Endothelial cell of umbilical vein (primary cell): ENCODE results near the gene FURIN. TPM values are rescaled to one million over a fixed set of nuclear protein-coding genes. Genes with fewer than 3 reads are reported as not detected.

Experiments
- BruUV-seq: library from RNA; stranded (reverse); fragments of 400-500 nt; replicated peaks from 2 replicates; lab custom pipeline; 2021; lab: Mats Ljungman, UMichigan
- CTCF ChIA-PET: fragments of 300-600, 350-600 bp; sonication (Branson Sonifier 250); formaldehyde crosslinking; loops from one replicate; lab custom pipeline; 2021; ENCODE audit warnings: antibody characterized with exemption, inconsistent platforms; lab: Charles Lee
- POLR2A ChIA-PET: fragments of 300-600, 350-600 bp; sonication (Branson Sonifier 250); formaldehyde crosslinking; loops from one replicate; lab custom pipeline; 2021; ENCODE audit warnings: antibody characterized with exemption, inconsistent platforms; lab: Charles Lee
- DNase-seq: peaks from one replicate; pipeline ENCODE4 v3.0.0-alpha.2; 2011; ENCODE audit warnings: low read depth, low spot score
- FAIRE-seq: peaks from 2 replicates; lab custom pipeline; 2011; peaks lifted over from hg19 to GRCh38; lab: Jason Lieb, UNC
- H2AFZ ChIP-seq: 2 replicates; pipeline ENCODE4 v1.6.0; 2012; ENCODE audit warnings: low read depth, low read length, control low read depth, inconsistent platforms
- H3K27ac ChIP-seq: 2 replicates; pipeline ENCODE4 v1.5.1; 2011; ENCODE audit warnings: low read depth, mild to moderate bottlenecking, control low read depth, low read length, moderate library complexity; ENCODE audit not compliant: insufficient read depth
- H3K27me3 ChIP-seq, 2 experiments: 2 replicates each; pipeline versions ENCODE4 v1.6.0 to v1.6.1; 2011; ENCODE audit warnings: low read length in 2 of 2, mixed read lengths in 1 of 2; ENCODE audit not compliant: control insufficient read depth in 2 of 2, insufficient read depth in 2 of 2
- H3K36me3 ChIP-seq, 2 experiments: 2 replicates in 1 of 2; 3 replicates in 1 of 2; pipeline ENCODE4 v1.5.1; 2011; ENCODE audit warnings: low read length in 2 of 2, mild to moderate bottlenecking in 1 of 2, moderate library complexity in 1 of 2; ENCODE audit not compliant: control insufficient read depth in 2 of 2, insufficient read depth in 2 of 2; ENCODE audit errors: extremely low read depth in 1 of 2
- H3K4me1 ChIP-seq: 3 replicates; pipeline ENCODE4 v1.5.1; 2011; ENCODE audit warnings: mild to moderate bottlenecking, low read length; ENCODE audit not compliant: control insufficient read depth, insufficient read depth; ENCODE audit errors: extremely low read depth
- H3K4me2 ChIP-seq: 2 replicates; pipeline ENCODE4 v1.6.1; 2011; ENCODE audit warnings: low read length, control low read depth, mixed read lengths; ENCODE audit not compliant: insufficient read depth
- H3K4me3 ChIP-seq, 3 experiments: fragments of 200-600 bp in 1 of 3; sonication (generic), shearing (Covaris generic) in 1 of 3; replicated peaks in 1 of 3; 2 replicates each; pipeline ENCODE4 v1.5.1; 2011 to 2016; ENCODE audit warnings: control low read depth in 3 of 3, low read length in 3 of 3, mild to moderate bottlenecking in 2 of 3, inconsistent platforms in 1 of 3, low read depth in 1 of 3, moderate library complexity in 1 of 3; ENCODE audit not compliant: insufficient read depth in 1 of 3
- H3K79me2 ChIP-seq: 2 replicates; pipeline ENCODE4 v1.6.0; 2012; ENCODE audit warnings: low read length, inconsistent platforms; ENCODE audit not compliant: control insufficient read depth, insufficient read depth
- H3K9ac ChIP-seq: replicated peaks from 2 replicates; pipeline ENCODE3; 2011; ENCODE audit warnings: low read length, control low read depth; ENCODE audit not compliant: insufficient read depth; ENCODE audit errors: extremely low read depth
- H3K9me1 ChIP-seq: replicated peaks from 3 replicates; pipeline ENCODE4 v1.6.0; 2011; ENCODE audit warnings: mild to moderate bottlenecking, low read length; ENCODE audit not compliant: control insufficient read depth, insufficient read depth; ENCODE audit errors: extremely low read depth
- H3K9me3 ChIP-seq: replicated peaks from 2 replicates; pipeline ENCODE4 v1.5.1; 2012; ENCODE audit warnings: low read length, inconsistent platforms; ENCODE audit not compliant: control insufficient read depth, insufficient read depth
- H4K20me1 ChIP-seq: replicated peaks from 2 replicates; pipeline ENCODE3; 2011; ENCODE audit warnings: mild to moderate bottlenecking, low read length; ENCODE audit not compliant: control insufficient read depth, insufficient read depth; ENCODE audit errors: extremely low read depth
- EZH2 ChIP-seq: IDR thresholded peaks from 2 replicates; pipeline ENCODE4 v1.6.1; 2012; ENCODE audit warnings: borderline replicate concordance, low read depth, mild to moderate bottlenecking, moderate library complexity, low read length, inconsistent platforms; ENCODE audit not compliant: severe bottlenecking
- FOS ChIP-seq: IDR thresholded peaks from 2 replicates; pipeline ENCODE4 v1.6.1; 2011; ENCODE audit warnings: mild to moderate bottlenecking, low read length, moderate library complexity, borderline replicate concordance; ENCODE audit not compliant: insufficient read depth
- GATA2 ChIP-seq: IDR thresholded peaks from 2 replicates; pipeline ENCODE4 v1.7.0; 2011; ENCODE audit warnings: low read depth, mild to moderate bottlenecking, moderate library complexity, mixed read lengths, low read length; ENCODE audit not compliant: insufficient read length, insufficient read depth
- JUN ChIP-seq: IDR thresholded peaks from 2 replicates; pipeline ENCODE4 v1.6.1; 2011; ENCODE audit warnings: borderline replicate concordance, low read depth; ENCODE audit not compliant: insufficient read length, insufficient read depth
- MAX ChIP-seq: IDR thresholded peaks from 2 replicates; pipeline ENCODE4 v1.6.1; 2011; ENCODE audit not compliant: insufficient read depth, insufficient read length
- MYC ChIP-seq: IDR thresholded peaks from one replicate; pipeline ENCODE4 v1.6.1; 2011; ENCODE audit warnings: mild to moderate bottlenecking, low read depth, low read length
- POLR2A ChIP-seq: IDR thresholded peaks from 2 replicates; pipeline ENCODE4 v1.6.1; 2012; ENCODE audit warnings: low read depth, mild to moderate bottlenecking, control low read depth, low read length
- POLR2AphosphoS5 ChIP-seq: IDR thresholded peaks from 2 replicates; pipeline ENCODE4 v1.6.1; 2012; ENCODE audit warnings: low read depth, mild to moderate bottlenecking, control low read depth, low read length, moderate library complexity; ENCODE audit not compliant: insufficient read depth
- dilution Hi-C: fragments of 300-500 bp; cut with MboI; formaldehyde crosslinking; loops from one replicate; pipeline ENCODE4 v1.15.0; 2019; ENCODE audit warnings: low sequenced_read_pairs; ENCODE audit not compliant: extremely low pct_ligation_motif_present
- intact Hi-C: fragments of 100-400 bp; cut with micrococcal nuclease; formaldehyde crosslinking; loops from one replicate; pipeline ENCODE4 v1.10.0; 2022
- polyA plus RNA-seq, 4 experiments: library from polyadenylated mRNA; depleted of rRNA in 3 of 4; stranded (reverse) in 3 of 4; unstranded in 1 of 4; fragments of >200 nt; gene quantifications; 2 replicates each; pipeline versions ENCODE4 v1.2.1 to v1.2.3, GENCODE V29; 2011 to 2012; ENCODE audit warnings: missing spikeins in 1 of 4
- total RNA-seq: library from RNA; stranded (reverse); gene quantifications from 2 replicates; pipeline ENCODE4 v1.2.3, GENCODE V29; 2021
- TF ChIP-seq, protein P1 (sequence below), 2 donors: IDR thresholded peaks; 1 replicate in 1 of 2; 2 replicates in 1 of 2; pipeline ENCODE4 v1.5.1; 2011; ENCODE audit warnings: low read length in 2 of 2, mild to moderate bottlenecking in 2 of 2, moderate library complexity in 2 of 2, control low read depth in 1 of 2, inconsistent platforms in 1 of 2, low read depth in 1 of 2; ENCODE audit not compliant: insufficient read depth in 1 of 2; ENCODE audit errors: extremely low read depth in 1 of 2

The FURIN gene
- total and polyA plus RNA-seq, 2 donors (not counting 3 experiments of a cell fraction or from before 2014, with no cell fraction given): 77.4 to 131 TPM

DNA sequence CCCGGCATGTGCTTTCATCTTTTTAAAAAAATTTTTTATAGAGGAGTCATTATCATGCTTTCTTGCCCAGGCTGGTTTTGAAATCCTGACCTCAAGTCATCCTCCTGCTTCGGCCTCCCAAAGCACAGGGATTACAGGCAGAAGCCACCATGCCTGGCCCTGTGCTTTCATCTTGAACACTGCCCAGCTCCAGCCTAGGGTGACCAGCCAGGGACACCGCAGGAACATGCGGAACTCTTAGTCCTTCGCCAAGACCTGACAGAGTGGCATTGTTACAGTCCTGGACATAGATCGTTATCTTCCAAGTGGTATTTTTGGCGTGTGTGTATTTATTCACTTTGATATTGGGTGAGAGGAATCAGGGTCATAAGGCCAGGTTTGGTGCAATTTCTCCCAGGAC, 7.9 kb upstream of the FURIN start:
- Histone ChIP-seq H3K79me2 (no peaks in the 10 kb centered on the region), H3K9me3 (no peaks in the 10 kb centered on the region), H3K9me1 (no peaks in the 10 kb centered on the region), H3K4me1 (no peaks in the 10 kb centered on the region), H3K36me3 (no peaks in the 10 kb centered on the region), H3K4me3 (no peak overlapping the region), H3K4me2 (no peak overlapping the region), H3K27me3 (no peaks in the 10 kb centered on the region), H3K9ac (no peak overlapping the region), H2AFZ (no peak overlapping the region), H3K27ac (no peak overlapping the region), H4K20me1 (no peaks in the 10 kb centered on the region)
- dilution Hi-C loops (no loop called here), intact Hi-C loops (no loop called here)
- no peak for DNase-seq
- no TSS peak for BruUV-seq
- no peak for FAIRE-seq
- TF ChIP-seq MYC: no peak
- peak; percentile 37 for TF ChIP-seq GATA2
- ChIA-PET CTCF (no interaction called here), POLR2A (no interaction called here)

- BruUV-seq: no TSS peak
- H3K36me3 ChIP-seq: no peaks in the 10 kb centered on the region
- no peaks in the 10 kb centered on the region for H4K20me1 ChIP-seq
- DNase-seq: no peak
- H3K4me3 ChIP-seq: no peak overlapping the region
- no peak overlapping the region for H3K4me2 ChIP-seq
- POLR2A ChIA-PET: no interaction called here
- no peak overlapping the region for H3K27ac ChIP-seq
- CTCF ChIA-PET: no interaction called here
- intact Hi-C loops: no loop called here
- TF ChIP-seq JUN (no peak), EZH2 (no peak), MAX (no peak), POLR2A (no peak), GATA2 (no peak), POLR2AphosphoS5 (no peak), FOS (no peak)
- TF ChIP-seq, protein P1, sequence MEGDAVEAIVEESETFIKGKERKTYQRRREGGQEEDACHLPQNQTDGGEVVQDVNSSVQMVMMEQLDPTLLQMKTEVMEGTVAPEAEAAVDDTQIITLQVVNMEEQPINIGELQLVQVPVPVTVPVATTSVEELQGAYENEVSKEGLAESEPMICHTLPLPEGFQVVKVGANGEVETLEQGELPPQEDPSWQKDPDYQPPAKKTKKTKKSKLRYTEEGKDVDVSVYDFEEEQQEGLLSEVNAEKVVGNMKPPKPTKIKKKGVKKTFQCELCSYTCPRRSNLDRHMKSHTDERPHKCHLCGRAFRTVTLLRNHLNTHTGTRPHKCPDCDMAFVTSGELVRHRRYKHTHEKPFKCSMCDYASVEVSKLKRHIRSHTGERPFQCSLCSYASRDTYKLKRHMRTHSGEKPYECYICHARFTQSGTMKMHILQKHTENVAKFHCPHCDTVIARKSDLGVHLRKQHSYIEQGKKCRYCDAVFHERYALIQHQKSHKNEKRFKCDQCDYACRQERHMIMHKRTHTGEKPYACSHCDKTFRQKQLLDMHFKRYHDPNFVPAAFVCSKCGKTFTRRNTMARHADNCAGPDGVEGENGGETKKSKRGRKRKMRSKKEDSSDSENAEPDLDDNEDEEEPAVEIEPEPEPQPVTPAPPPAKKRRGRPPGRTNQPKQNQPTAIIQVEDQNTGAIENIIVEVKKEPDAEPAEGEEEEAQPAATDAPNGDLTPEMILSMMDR (IDR thresholded peaks at IDR 0.05; ENCODE audit: extremely low read depth in 1 of 2, insufficient read depth in 1 of 2, low read depth in 1 of 2, low read length in 2 of 2): no peak
- H3K9me3 ChIP-seq: no peaks in the 10 kb centered on the region
- H3K9me1 ChIP-seq: no peaks in the 10 kb centered on the region
- no peak overlapping the region for H3K9ac ChIP-seq
- H3K27me3 ChIP-seq: no peaks in the 10 kb centered on the region
- dilution Hi-C loops: no loop called here
- H3K79me2 ChIP-seq: no peaks in the 10 kb centered on the region
- no peak overlapping the region for H2AFZ ChIP-seq
- no peaks in the 10 kb centered on the region for H3K4me1 ChIP-seq
- FAIRE-seq: peak; percentile 37
Observed at GRCh38 chr15:90860942-90861675, 7.3 kb upstream of the FURIN start.
